Daoy (cell line): Measurements from ENCODE around the gene ASPG. TPM values are rescaled to one million over a fixed set of nuclear protein-coding genes. Genes with fewer than 3 reads are reported as not detected.

Experiments used
- DNase-seq: peaks from one replicate; pipeline ENCODE4 v3.0.0-alpha.2; 2015; ENCODE audit warnings: low read depth
- total RNA-seq: library from RNA; depleted of rRNA; stranded (reverse); fragments of >200 nt; shearing (Covaris generic); gene quantifications from 2 replicates; pipeline ENCODE4 v1.2.3, GENCODE V29; 2014

Gene ASPG
- total RNA-seq, 1 experiment from 2014 or later = not detected

DNA sequence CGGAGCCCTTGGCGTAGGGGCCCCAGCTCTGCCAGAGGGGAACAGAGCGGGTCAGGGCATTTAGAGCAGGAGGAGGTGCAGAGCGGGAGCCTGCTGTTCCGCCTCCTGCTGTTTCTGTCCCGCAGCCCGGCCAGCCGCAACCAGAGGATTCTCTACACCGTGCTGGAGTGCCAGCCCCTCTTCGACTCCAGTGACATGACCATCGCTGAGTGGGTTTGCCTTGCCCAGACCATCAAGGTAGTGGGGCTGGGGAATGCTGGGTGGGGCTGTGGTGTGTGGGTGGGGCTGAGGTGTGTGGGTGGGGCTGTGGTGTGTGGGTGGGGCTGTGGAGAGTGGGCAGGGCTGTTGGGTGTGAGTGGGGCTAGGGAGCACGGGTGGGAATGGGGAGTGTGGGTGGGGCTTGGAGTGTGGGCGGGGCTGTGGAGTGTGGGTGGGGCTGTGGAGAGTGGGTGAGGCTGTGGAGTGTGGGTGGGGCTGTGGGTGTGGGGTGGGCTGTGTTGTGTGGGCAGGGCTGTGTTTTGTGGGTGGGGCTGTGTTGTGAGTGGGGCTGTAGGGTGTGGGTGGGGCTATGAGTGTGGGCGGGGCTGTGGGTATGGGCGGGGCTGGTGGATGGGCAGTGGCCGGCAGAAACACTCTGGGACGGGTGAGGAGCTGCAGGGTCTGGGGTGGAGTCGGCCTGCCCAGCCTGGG lies 8.0 kb downstream of the ASPG start:
- DNase-seq = no peak

DNA sequence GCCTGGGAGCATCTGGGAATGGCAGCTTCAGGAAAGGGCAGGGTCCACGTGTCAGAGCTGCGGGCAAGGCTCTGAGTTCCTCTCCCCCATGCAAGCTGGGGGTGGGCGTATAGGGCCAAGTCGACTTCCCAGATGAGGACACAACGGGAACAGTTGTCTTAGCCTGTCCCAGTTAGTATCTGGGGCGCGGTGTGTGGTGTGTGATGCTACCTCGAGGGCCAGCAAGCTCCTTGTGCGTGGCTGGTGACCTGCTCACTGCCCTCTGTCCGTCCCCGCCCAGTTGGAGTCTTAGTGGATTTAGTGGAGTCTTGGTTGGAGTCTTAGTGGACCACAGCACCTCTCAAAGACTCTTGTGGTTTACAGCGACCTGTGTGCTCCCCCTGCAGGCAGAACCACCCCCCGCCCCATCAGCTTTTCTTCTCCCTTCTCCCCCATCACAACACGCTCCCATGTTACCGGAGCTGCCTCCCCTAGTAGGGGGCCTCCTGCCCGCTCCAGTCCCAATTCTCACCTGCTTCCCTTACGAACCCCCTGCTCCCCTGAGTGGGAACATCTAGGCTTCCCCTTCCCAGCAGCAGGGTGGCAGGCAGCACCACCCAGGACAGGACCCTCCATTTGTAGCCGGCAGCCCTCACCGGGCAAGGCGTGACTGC lies 8.7 kb downstream of the ASPG start:
- no peak for DNase-seq

DNA sequence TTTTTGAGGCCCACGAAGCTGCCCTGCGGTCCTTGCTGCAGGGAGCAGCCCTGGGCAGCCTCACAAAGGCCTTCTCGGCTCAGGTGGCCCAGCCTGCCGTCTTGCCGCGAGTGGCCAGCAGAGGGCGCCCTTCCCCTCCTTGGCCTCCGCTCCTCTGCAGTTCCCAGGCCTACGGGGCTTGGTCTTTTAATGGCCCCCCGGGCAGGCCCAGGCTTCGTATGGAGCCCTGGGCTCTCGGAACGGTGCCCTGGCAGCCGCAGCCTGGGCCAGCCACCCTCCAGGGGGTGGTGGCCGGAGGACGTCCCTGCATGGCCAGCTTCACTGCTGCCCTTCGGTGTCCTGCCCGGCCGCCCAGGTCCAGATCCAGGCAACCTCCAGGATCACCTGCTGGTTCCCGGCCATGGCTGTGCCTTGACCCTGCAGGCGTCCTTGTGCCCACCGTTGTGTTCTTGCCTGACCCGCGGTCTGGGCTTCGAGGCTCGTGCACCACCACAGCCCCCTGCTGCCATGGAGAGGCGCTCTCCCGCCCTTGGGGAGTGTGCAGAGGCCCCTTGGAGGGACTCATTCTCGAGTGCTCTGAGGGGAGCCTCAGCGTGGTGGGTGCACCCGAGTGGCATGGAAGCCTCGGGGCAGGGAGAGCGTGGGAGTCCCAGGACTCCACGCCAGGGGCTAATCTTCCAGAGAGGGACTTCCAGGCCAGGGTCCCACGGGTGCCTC lies 9.4 kb downstream of the ASPG start:
- DNase-seq = peak; percentile 80

DNA sequence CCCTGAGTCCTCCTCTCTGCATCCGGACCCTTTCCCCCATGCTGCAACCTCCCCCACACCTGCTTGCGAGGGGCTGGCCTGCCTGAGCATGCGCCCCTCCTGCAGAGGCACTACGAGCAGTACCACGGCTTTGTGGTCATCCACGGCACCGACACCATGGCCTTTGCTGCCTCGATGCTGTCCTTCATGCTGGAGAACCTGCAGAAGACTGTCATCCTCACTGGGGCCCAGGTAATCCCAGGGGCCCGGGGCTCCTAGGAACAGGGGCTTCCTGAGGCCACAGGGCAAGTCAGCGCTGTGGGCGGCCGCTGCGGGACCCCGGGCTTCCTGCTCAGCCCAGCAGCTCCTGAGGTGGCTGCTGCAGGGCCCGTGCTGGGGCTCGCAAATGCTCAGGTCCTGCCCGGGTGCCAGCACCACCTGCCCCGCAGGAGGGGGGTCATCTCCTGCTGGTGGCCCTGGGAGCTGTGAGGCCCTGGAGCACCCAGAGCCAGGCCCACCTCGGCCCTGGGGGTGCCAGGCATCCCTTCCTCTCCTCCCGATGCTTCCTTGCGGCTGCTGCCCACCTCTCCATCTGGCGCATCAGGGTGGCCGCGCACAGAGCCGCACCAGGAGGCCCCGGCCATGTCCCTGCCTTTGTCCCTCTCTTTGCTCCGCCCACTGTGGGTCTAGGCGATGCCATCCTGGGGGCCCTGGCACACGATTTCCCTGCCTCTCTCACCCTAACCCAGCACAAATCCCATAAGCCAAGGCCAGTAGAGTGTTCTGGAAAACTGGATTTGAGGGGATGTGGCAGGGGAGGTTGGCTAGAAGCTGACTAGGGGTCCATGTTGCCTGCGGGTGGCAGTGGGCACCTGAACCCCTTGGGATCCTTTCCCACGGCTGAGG lies 10.2 kb downstream of the ASPG start:
- DNase-seq = no peak

DNA sequence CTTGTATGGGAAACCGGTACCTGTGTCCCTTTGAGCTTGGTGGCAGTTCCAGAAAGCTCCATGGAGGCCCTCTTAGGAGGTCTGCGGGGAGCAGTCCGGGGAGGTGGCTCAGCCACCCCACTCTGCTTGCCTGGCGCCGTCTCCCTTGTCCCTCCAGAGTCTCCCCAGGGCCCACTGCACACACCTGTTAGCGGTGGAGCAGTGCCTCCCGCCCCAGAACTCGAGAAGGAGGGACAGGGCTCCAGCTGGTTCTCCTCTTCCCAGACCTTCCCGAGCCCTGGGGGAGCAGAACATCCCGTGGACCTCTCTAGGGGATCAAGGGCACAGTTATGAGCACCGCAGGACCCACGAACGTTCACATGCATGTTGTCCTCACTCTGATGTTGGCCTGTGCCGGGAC lies 10.8 kb downstream of the ASPG start:
- no peak for DNase-seq

DNA sequence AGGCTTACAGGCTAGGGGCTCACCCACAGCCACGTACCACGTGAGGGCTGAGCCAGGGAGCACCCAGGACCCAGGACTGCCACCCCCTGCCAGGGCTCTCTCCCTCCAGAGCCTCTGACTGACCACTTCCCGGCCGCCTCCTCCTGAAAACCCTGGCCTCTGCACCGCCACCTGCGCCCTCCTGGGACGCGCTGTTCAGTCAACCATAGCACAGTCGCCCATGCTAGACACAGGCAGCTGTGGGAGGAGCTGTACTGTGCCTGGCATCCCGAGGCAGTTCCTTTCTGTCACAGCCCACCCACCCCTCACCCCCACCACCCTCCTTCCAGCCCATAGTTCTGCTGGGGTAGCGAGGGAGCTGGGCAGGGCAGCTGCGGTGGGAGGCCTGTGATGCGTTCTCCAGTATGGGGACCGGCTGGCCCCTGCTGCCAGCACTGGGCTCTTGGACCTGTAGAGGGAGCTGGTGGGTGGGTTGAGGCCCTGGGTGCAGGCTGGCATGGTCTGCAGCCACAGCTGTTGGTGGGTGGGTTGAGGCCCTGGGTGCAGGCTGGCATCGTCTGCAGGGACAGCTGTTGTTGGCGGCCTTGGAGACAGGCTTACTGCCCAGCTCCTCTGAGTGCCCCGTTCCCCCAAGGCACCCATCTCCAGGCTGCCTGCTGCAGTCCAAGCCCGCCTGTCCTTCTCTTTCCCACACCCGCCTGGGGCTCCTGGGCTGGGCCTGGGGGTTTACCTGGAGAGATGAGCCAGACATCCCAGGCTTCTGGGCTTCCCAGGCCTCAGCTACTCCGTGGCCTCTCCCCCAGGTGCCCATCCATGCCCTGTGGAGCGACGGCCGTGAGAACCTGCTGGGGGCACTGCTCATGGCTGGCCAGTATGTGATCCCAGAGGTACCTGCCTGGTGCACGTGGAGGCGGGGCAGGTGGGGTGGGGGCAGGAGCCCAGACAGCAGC lies 11.5 kb downstream of the ASPG start:
- no peak for DNase-seq

DNA sequence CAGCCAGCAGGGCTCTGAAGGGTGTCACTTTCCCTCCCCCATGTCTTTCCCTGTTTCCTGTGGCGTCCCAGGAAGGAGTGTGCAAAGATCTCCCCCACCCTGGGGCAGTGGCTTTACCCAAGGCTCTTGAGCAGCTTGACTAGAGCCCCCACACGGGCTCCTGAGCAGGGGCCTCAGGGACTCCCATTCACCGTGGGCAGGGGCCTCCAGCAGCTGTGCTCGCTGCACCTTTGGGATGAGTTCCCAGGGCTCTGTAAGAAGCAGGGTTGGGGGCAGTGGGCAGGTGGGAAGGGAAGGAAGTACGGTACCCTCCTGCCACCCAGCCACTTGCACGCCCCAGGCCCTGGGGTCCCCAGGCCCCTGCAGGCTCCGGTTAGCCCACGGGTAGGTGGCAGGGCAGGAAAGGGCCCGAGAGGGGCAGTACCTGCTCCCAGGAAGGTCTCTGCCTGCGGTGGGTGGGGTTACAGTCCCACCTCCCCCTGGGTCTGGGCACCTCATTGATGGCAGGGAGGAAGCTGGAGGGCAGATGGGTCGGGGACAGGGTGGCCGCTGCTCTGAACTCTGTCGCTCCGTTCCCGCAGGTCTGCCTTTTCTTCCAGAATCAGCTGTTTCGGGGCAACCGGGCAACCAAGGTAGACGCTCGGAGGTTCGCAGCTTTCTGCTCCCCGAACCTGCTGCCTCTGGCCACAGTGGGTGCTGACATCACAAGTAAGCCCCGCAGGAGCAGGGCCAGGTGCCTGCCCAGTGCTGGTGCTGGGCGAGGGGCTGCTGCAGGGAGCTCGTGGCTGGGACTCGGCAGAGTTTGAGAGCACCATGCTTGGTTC lies 13.0 kb downstream of the ASPG start:
- no peak for DNase-seq

DNA sequence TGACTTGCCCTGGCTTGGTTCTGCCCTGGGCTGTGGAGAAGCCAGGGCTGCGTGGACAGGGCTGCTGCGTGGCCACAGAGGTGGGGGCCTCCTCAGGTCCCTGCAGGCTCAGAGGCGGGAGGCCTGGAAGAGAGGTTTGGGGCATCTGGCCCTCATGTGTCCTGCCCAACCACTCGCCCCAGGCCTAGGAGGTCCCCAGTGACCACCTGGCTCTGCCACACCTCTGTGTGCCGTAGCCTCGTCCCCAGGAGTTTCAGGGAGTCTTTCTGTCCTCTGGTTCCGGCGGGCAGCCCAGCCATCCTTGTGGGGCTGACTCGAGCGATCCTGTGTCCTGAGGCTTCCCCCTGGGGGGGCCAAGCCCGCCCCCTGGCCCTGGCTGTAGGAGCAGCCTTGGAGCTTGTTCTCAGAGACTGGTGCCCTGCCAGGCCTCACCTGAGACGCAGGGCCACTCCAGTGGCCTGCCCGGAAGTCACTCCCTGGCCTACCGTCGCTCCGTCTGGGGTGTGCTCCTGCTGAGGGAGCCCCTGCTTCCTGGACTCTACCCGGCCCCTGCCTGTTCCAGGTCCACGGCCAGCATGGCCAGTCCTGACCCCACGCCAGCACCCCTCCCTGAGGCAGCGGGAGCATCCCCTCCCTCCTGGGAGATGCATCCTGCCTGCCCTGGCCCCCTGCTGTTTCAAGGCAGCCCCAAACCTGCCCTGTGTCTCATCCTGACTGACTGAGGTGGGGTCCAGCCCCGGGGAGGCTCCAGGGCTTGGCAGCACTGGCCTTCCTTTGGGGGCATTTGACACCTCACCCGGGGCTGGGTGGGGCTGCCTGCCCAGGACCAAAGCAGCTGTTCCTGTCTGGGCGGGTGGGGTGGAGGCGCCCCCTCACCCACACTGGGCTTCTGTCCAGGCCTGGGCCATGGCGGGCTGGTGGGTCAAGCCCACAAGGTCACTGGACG lies 13.9 kb downstream of the ASPG start:
- no peak for DNase-seq

DNA sequence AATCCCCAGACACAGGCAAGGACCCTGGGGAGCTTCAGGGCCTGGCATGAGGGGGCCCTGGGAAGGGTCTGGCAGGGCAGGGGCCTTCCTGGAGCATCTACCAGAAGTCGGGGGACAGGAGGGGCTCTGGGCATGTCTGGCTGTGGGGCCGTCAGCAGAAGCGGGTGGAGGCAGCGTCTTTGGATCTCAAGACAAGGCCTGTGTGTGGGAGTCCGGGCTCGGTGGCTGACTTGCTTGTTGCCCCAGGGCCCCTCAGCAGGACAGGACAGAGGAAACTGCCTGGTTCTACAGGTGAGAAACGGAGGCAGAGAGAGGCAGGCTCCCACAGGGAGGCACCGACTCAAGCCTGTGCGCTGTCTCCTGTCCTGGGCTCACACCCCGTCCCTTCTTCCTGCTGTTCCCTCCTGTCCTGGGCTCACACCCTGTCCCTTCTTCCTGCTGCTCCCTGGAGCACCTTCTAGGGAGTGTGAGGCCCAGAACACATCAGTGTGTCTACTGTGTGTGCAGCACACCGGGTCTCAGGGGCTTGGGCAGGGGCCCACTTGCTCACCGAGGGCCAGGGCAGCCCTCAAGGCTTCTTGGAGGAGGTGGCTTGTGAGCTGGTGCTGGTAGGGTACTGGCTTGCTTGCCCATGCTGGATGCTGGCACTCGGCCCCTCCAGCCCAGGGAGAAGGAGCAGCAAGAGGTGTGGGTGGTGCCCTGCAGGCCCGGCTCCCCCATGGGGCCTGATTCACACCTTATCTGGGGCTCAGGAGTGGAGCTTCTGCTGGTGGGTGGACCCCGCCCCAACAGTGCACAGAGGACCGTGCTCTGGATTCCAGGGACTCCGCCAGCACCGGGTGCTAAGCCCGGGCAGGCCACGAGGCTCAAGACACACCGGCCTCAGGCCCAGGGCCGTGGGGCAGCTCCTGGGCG lies 14.9 kb downstream of the ASPG start:
- no peak for DNase-seq

DNA sequence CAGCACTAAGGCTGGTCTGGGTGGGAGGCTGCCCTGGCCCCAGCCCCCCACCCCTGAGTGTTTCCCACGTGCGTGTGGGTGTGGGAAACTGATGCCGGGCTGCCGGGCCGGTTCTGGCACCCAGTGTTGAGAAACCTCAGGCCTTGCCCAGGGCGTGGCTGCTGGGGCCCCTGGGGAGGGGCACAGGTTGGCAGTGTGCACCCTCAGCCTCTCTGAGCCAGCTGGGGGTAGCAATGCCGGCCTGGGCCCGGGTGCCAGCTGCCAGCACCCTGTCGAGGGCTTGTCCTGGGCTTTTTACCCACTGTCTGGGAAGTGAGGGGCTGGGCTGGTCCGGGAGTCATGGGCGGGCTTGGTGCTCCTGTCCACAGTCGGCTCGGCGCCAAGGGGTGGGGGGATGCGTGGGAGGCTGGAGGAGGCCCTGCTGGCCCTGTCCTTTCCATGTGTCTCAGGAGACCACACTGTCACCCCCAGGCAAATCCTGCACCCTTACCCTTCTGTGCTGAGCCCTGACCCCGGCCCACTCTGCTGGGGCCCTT lies 15.7 kb downstream of the ASPG start:
- no peak for DNase-seq

DNA sequence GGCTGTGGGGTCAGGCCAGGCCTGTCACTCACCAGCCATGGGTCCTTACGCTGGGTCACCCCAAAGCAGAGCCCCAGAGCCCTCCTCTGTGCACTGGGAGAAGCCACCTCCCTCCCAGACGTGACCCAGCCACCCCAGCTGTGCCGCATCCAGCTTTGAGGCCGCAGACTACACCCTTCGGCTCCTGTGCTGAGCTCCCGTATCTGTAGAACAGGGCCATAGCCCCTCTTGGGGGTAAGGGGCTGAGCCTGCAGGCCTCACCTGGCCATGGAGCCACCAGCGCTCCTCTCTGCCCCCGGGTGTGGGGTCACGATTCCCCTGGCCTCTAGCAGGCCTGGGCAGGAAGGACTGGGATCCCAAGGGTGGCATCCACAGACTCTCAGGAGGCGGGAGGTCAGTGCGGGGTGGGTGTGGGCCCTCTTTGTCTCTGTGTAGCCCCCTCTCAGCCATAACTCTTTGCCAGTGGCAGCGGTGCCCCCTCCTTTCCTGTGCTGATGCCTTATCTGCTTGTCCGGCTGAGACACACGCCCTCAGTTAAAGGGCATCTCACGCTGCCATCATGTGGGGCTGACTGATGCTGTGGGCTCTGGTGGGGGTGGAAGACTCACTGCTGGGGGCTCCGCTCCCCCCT lies 16.3 kb downstream of the ASPG start:
- no peak for DNase-seq

DNA sequence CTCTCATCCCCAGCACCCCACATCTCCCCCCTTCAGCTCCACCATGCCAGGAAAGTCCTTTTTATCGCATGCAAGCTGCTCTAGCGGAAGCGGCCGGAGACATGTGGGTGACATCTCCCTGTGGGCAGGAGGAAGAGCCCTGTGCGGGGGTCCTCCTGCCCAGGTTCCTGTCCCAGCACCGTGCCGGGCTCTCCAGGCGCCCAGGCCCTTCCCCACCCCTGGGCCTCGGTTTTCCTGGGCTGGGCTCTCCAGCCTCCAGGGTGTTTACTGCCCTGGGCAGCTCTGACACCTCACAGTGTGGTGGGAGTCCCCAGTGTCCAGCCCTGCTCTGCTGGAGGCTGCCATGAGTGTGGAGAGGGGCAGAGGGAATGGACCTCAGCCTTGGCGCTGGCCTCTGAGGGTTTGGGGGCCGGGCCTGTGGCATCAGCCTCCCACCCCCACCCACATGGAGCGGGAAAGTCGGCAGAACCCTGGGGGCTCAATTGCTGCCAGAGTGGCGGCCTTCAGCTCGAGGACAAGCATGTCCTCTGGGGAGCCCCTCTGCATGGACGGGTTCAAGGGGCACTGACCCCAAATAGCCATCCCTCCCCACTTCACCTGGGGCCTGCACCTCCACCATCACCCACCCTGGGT lies 16.9 kb downstream of the ASPG start:
- no peak for DNase-seq

DNA sequence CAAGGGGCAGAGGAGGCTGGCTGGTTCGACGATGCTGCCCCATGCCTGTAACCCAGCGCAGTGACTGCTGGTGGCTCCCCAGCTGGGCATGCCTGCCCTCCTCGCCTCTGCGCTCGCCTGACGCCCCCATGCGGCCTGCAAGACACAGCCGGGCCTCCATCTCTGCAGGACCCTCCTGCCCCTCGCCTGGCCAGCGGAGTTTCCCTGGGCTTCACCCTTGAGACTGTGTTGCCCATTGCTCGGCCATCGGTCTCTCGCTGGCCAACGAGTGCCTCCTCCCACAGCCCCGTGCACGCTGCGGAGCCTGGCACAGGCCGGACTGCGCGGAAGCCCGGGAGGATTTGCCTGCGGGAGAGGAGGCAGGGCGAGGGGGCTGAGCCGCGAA lies 17.6 kb downstream of the ASPG start:
- DNase-seq = no peak

DNA sequence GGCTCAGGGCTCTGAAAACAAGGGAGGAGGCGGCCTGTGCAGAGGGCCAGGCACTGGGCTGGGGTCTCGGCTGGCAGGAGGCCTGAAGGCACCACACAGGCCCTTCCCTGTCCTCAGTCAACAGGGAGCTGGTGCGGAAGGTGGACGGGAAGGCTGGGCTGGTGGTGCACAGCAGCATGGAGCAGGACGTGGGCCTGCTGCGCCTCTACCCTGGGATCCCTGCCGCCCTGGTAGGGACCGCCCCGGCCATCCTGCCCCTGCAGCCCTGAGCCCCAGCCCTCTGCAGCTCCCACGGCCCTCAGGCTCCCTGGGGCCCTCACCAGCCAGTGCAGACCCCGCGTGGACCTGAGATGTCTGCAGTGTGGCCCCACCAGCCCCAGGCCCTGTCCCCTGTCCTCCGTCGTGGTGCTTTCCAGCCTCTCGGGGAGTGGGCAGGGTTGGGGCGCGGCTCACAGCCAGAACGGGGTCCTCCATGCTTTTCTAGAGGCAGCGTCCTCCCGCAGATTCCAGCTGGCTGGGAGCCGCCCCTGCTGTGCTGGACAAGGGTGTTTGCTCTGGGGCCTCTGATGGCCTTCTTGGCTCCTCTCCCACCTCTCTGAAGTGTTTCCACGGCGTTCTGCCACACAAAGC lies 18.1 kb downstream of the ASPG start:
- no peak for DNase-seq

DNA sequence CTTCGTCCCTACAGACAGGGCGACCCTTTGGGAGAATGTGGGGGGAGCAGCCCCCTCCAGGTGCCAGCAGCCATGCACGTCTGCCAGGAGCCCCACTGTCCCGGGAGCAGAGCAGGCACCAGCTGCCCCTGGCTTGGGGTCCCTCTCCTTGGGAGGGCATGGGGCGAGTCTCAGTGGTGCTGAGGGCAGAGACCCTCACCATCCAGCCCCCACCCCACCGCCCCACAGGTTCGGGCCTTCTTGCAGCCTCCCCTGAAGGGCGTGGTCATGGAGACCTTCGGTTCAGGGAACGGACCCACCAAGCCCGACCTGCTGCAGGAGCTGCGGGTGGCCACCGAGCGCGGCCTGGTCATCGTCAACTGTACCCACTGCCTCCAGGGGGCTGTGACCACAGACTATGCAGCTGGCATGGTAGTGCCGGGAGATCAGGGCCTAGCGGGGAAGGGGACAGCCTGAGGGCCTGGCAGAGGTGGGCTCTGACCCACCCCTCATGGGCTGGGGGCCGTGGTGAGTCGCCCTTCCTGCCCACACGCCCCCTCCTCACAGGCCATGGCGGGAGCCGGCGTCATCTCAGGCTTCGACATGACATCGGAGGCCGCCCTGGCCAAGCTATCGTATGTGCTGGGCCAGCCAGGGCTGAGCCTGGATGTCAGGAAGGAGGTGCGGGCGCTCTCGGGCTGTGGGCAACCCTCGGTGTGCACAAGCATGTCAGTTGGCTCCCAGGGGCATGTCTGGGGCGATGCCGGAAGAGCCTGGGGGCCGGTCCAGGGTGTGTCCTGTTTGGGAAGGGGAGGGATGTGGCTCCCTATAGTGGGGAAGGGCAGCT lies 18.8 kb downstream of the ASPG start:
- DNase-seq = no peak
